ENCODE measurements around the gene FAM78A. TPM values are rescaled to one million over a fixed set of nuclear protein-coding genes. Genes with fewer than 3 reads are reported as not detected.

Gene FAM78A
- total and polyA plus RNA-seq, 2 of the 8 experiments (the other 6 are each of a cell fraction or from before 2014, with no cell fraction given): 3.1 TPM

GRCh38 chr9:131228988-131229387, 47.3 kb downstream of the FAM78A start:
- Histone ChIP-seq H3K56ac (replicated peaks; ENCODE audit: insufficient read length, low read depth, low read length) (no peak overlapping the region), H4K91ac (replicated peaks; ENCODE audit: insufficient read length, low read length) (no peak overlapping the region), H2BK20ac (ENCODE audit: low read length) (no peak overlapping the region), H3K9me3 (ENCODE audit: insufficient read depth in 2 of 2, low read depth in 1 of 2, low read length in 1 of 2) (no peaks in the 10 kb centered on the region), H3K4me1 (replicated peaks in 1 of 4; ENCODE audit: control insufficient read depth in 3 of 4, insufficient read depth in 4 of 4, low read length in 3 of 4) (peaks cover 8 to 16% (median 13%) of the 10 kb centered on the region in 4 experiments; a peak in 6 of 7 replicates), H3K23me2 (ENCODE audit: low read depth, low read length) (peaks cover 1% of the 10 kb centered on the region; the same call in 1 of the 2 replicates), H3K27me3 (replicated peaks in 1 of 4; ENCODE audit: control insufficient read depth in 3 of 4, extremely low read depth in 1 of 4, insufficient read depth in 3 of 4, low read length in 3 of 4) (no peaks in the 10 kb centered on the region), H3K23ac (ENCODE audit: insufficient read length) (no peak overlapping the region), H3K4ac (replicated peaks; ENCODE audit: insufficient read length, low read depth, low read length) (no peak overlapping the region), H2BK5ac (ENCODE audit: low read depth, low read length) (no peak overlapping the region), H4K8ac (ENCODE audit: extremely low read depth, insufficient read depth, low read length) (no peak overlapping the region), H4K20me1 (replicated peaks in 1 of 2; ENCODE audit: control insufficient read depth in 1 of 2, insufficient read depth in 2 of 2, low read length in 2 of 2) (no peaks in the 10 kb centered on the region), H3K4me2 (ENCODE audit: insufficient read depth in 1 of 2, low read depth in 2 of 2, low read length in 2 of 2) (no peak overlapping the region), H3K14ac (ENCODE audit: insufficient read length) (no peak overlapping the region), H3K27ac (ENCODE audit: low read depth, low read length) (no peak overlapping the region), H3K18ac (ENCODE audit: extremely low read depth, low read length) (no peak overlapping the region), H3K79me2 (ENCODE audit: control insufficient read depth in 1 of 2, insufficient read depth in 2 of 2, low read length in 2 of 2) (no peaks in the 10 kb centered on the region), H3K9ac (replicated peaks in 1 of 4; ENCODE audit: extremely low read depth in 1 of 4, low read depth in 3 of 4, low read length in 3 of 4) (no peak overlapping the region), H2BK15ac (ENCODE audit: low read length) (no peak overlapping the region), H3K4me3 (ENCODE audit: extremely low read depth in 1 of 4, insufficient read depth in 2 of 4, low read depth in 3 of 4, low read length in 4 of 4) (no peak overlapping the region), H2AK5ac (ENCODE audit: low read depth, low read length) (no peak overlapping the region), H2BK120ac (replicated peaks; ENCODE audit: low read depth, low read length) (no peak overlapping the region), H3K79me1 (ENCODE audit: low read depth, low read length) (no peaks in the 10 kb centered on the region), H4K5ac (ENCODE audit: insufficient read length, low read depth, low read length) (no peak overlapping the region), H2AFZ (ENCODE audit: low read length) (no peak overlapping the region), H3K36me3 (ENCODE audit: control insufficient read depth in 2 of 4, insufficient read depth in 4 of 4, low read length in 3 of 4) (peaks cover 0 to 27% (median 14%) of the 10 kb centered on the region in 4 experiments; a peak in 5 of 8 replicates), H2BK12ac (ENCODE audit: low read depth, low read length) (no peak overlapping the region)
- ChIA-PET CTCF (ENCODE audit: partially characterized antibody) (interaction anchor here (1.3 to 5.4 kb wide), 3 partner anchors 27 to 107 kb away, joined by 3 to 36 read pairs (median 6); no protein-coding TSS in a partner anchor), POLR2A (ENCODE audit: partially characterized antibody) (interaction anchor here (0.9 to 2.9 kb wide), 3 partner anchors 8 to 144 kb away, joined by 3 to 18 read pairs (median 7); no protein-coding TSS in a partner anchor)
- FAIRE-seq: no peak
- DNase-seq (ENCODE audit: low read depth in 1 of 2, low spot score in 2 of 2): no peak
- 88% methylated on average over 8 of the region's 8 CpGs; no CpG with 5 or more reads in 1 of the 2 experiments for WGBS, 2 experiments (ENCODE audit: extremely low coverage in 1 of 2, insufficient coverage in 1 of 2, insufficient read length in 1 of 2, insufficient replicate concordance in 2 of 2, low coverage in 1 of 2, low lambda C conversion rate in 2 of 2, missing lambda C conversion rate in 1 of 2)
- TF ChIP-seq BRCA1 (IDR thresholded peaks at IDR 0.05; ENCODE audit: low read depth, low read length) (no peak), NRF1 (IDR thresholded peaks at IDR 0.05; ENCODE audit: low read depth, low read length) (no peak), CBX5 (IDR thresholded peaks at IDR 0.05; ENCODE audit: low read depth, low read length) (no peak), MAFK (IDR thresholded peaks at IDR 0.05; ENCODE audit: low read depth, low read length) (no peak), SP4 (IDR thresholded peaks at IDR 0.05; ENCODE audit: low read length) (no peak), GABPA (IDR thresholded peaks at IDR 0.05; ENCODE audit: borderline replicate concordance, insufficient read depth, low read length) (no peak), EP300 (IDR thresholded peaks at IDR 0.05; ENCODE audit: borderline replicate concordance in 1 of 2, low read depth in 2 of 2, low read length in 2 of 2) (no peak), POU5F1 (IDR thresholded peaks at IDR 0.05; ENCODE audit: low read depth, low read length) (no peak), YY1 (IDR thresholded peaks at IDR 0.05; ENCODE audit: low read depth, low read length) (no peak), CTBP2 (IDR thresholded peaks at IDR 0.05; ENCODE audit: borderline replicate concordance, insufficient read depth, insufficient read length, low read length) (no peak), TBP (IDR thresholded peaks at IDR 0.05; ENCODE audit: low read depth, low read length) (no peak), HDAC6 (IDR thresholded peaks at IDR 0.05; ENCODE audit: low read depth, low read length) (no peak), NANOG (IDR thresholded peaks at IDR 0.05; ENCODE audit: insufficient read depth, low read depth, low read length, poor library complexity, severe bottlenecking) (no peak), RFX5 (IDR thresholded peaks at IDR 0.05; ENCODE audit: borderline replicate concordance, low read depth, low read length) (no peak), TEAD4 (IDR thresholded peaks at IDR 0.05; ENCODE audit: low read depth, low read length) (no peak)

Measured in H1 (cell line).